ENCODE results near the gene EHMT2.
"Not testable (repeated sequence)": the region's sequence is repeated elsewhere in the genome, so short reads cannot be mapped to it uniquely, and the experiment has no call there.

EHMT2 gene

GRCh38 chr6:31915351-31915750 lies 17.9 kb upstream of the EHMT2 start:
- no peak overlapping the region for H3K27ac ChIP-seq (ENCODE audit: low read depth, low read length)
- H3K27me3 ChIP-seq (ENCODE audit: insufficient read depth, low read length): no peaks in the 10 kb centered on the region
- H3K4me1 ChIP-seq (ENCODE audit: control insufficient read depth, insufficient read depth, low read length, unreplicated experiment): peaks cover 2% of the 10 kb centered on the region
- no peaks in the 10 kb centered on the region for H3K36me3 ChIP-seq (ENCODE audit: insufficient read depth, low read length)
- H3K79me2 ChIP-seq (ENCODE audit: control insufficient read depth, insufficient read depth, low read length, unreplicated experiment): no peaks in the 10 kb centered on the region
- H2AFZ ChIP-seq (ENCODE audit: low read length, unreplicated experiment): no peak overlapping the region
- no peak overlapping the region for H3K4me3 ChIP-seq (ENCODE audit: low read depth, low read length)

- H3K27me3 ChIP-seq (ENCODE audit: insufficient read depth, low read length): no peaks in the 10 kb centered on the region
- no peak overlapping the region for H2AFZ ChIP-seq (ENCODE audit: low read length, unreplicated experiment)
- no peak overlapping the region for H3K4me3 ChIP-seq (ENCODE audit: low read depth, low read length)
- H3K36me3 ChIP-seq (ENCODE audit: insufficient read depth, low read length): no peaks in the 10 kb centered on the region
- no peaks in the 10 kb centered on the region for H3K79me2 ChIP-seq (ENCODE audit: control insufficient read depth, insufficient read depth, low read length, unreplicated experiment)
- no peak overlapping the region for H3K27ac ChIP-seq (ENCODE audit: low read depth, low read length)
- H3K4me1 ChIP-seq (ENCODE audit: control insufficient read depth, insufficient read depth, low read length, unreplicated experiment): peaks cover 27% of the 10 kb centered on the region
These were observed 14.5 kb upstream of the EHMT2 start for GRCh38 chr6:31911826-31912585.

- not testable (repeated sequence) for H3K27me3 ChIP-seq (ENCODE audit: insufficient read depth, low read length); H3K36me3 ChIP-seq (ENCODE audit: insufficient read depth, low read length); H3K79me2 ChIP-seq (ENCODE audit: control insufficient read depth, insufficient read depth, low read length, unreplicated experiment); H2AFZ ChIP-seq (ENCODE audit: low read length, unreplicated experiment); H3K4me3 ChIP-seq (ENCODE audit: low read depth, low read length)
- Histone ChIP-seq H3K4me1 (ENCODE audit: control insufficient read depth, insufficient read depth, low read length, unreplicated experiment) (peaks cover 28% of the 10 kb centered on the region), H3K27ac (ENCODE audit: low read depth, low read length) (peak overlapping the region; percentile 92)
These were observed 11.8 kb upstream of the EHMT2 start for GRCh38 chr6:31909298-31909697.

- Histone ChIP-seq H3K4me1 (ENCODE audit: control insufficient read depth, insufficient read depth, low read length, unreplicated experiment) (peaks cover 31% of the 10 kb centered on the region), H3K79me2 (ENCODE audit: control insufficient read depth, insufficient read depth, low read length, unreplicated experiment) (no peaks in the 10 kb centered on the region), H2AFZ (ENCODE audit: low read length, unreplicated experiment) (no peak overlapping the region), H3K27ac (ENCODE audit: low read depth, low read length) (peak overlapping the region; percentile 92), H3K4me3 (ENCODE audit: low read depth, low read length) (no peak overlapping the region), H3K27me3 (ENCODE audit: insufficient read depth, low read length) (no peaks in the 10 kb centered on the region), H3K36me3 (ENCODE audit: insufficient read depth, low read length) (no peaks in the 10 kb centered on the region)
These were observed 11.3 kb upstream of the EHMT2 start for GRCh38 chr6:31908791-31909190.

GRCh38 chr6:31908255-31908654 lies 10.8 kb upstream of the EHMT2 start:
- not testable (repeated sequence) for H3K36me3 ChIP-seq (ENCODE audit: insufficient read depth, low read length); H2AFZ ChIP-seq (ENCODE audit: low read length, unreplicated experiment); H3K27me3 ChIP-seq (ENCODE audit: insufficient read depth, low read length); H3K4me3 ChIP-seq (ENCODE audit: low read depth, low read length); H3K79me2 ChIP-seq (ENCODE audit: control insufficient read depth, insufficient read depth, low read length, unreplicated experiment)
- H3K4me1 ChIP-seq (ENCODE audit: control insufficient read depth, insufficient read depth, low read length, unreplicated experiment): peaks cover 34% of the 10 kb centered on the region
- peak overlapping the region; percentile 92 for H3K27ac ChIP-seq (ENCODE audit: low read depth, low read length)

GRCh38 chr6:31907158-31907813 lies 9.8 kb upstream of the EHMT2 start:
- Histone ChIP-seq H3K36me3 (ENCODE audit: insufficient read depth, low read length) (no peaks in the 10 kb centered on the region), H3K27me3 (ENCODE audit: insufficient read depth, low read length) (no peaks in the 10 kb centered on the region), H3K4me3 (ENCODE audit: low read depth, low read length) (no peak overlapping the region), H2AFZ (ENCODE audit: low read length, unreplicated experiment) (no peak overlapping the region), H3K79me2 (ENCODE audit: control insufficient read depth, insufficient read depth, low read length, unreplicated experiment) (no peaks in the 10 kb centered on the region), H3K4me1 (ENCODE audit: control insufficient read depth, insufficient read depth, low read length, unreplicated experiment) (peaks cover 39% of the 10 kb centered on the region), H3K27ac (ENCODE audit: low read depth, low read length) (no peak overlapping the region)

- H3K27me3 ChIP-seq (ENCODE audit: insufficient read depth, low read length); H3K4me3 ChIP-seq (ENCODE audit: low read depth, low read length); H2AFZ ChIP-seq (ENCODE audit: low read length, unreplicated experiment); H3K27ac ChIP-seq (ENCODE audit: low read depth, low read length); H3K79me2 ChIP-seq (ENCODE audit: control insufficient read depth, insufficient read depth, low read length, unreplicated experiment); H3K36me3 ChIP-seq (ENCODE audit: insufficient read depth, low read length): not testable (repeated sequence)
- peaks cover 39% of the 10 kb centered on the region for H3K4me1 ChIP-seq (ENCODE audit: control insufficient read depth, insufficient read depth, low read length, unreplicated experiment)
These were observed 9.2 kb upstream of the EHMT2 start for GRCh38 chr6:31906727-31907126.

- Histone ChIP-seq H2AFZ (ENCODE audit: low read length, unreplicated experiment) (no peak overlapping the region), H3K27ac (ENCODE audit: low read depth, low read length) (no peak overlapping the region)
These were observed 8.6 kb upstream of the EHMT2 start for GRCh38 chr6:31906122-31906521.

GRCh38 chr6:31905041-31905440 lies 7.5 kb upstream of the EHMT2 start:
- Histone ChIP-seq H3K4me1 (ENCODE audit: control insufficient read depth, insufficient read depth, low read length, unreplicated experiment) (peaks cover 41% of the 10 kb centered on the region), H3K79me2 (ENCODE audit: control insufficient read depth, insufficient read depth, low read length, unreplicated experiment) (no peaks in the 10 kb centered on the region), H3K4me3 (ENCODE audit: low read depth, low read length) (no peak overlapping the region), H2AFZ (ENCODE audit: low read length, unreplicated experiment) (no peak overlapping the region), H3K27ac (ENCODE audit: low read depth, low read length) (no peak overlapping the region), H3K27me3 (ENCODE audit: insufficient read depth, low read length) (no peaks in the 10 kb centered on the region), H3K36me3 (ENCODE audit: insufficient read depth, low read length) (no peaks in the 10 kb centered on the region)

More at GRCh38 chr6:31906122-31906521, 8.6 kb upstream of the EHMT2 start:
- Histone ChIP-seq H3K36me3 (ENCODE audit: insufficient read depth, low read length) (no peaks in the 10 kb centered on the region), H3K4me1 (ENCODE audit: control insufficient read depth, insufficient read depth, low read length, unreplicated experiment) (peaks cover 41% of the 10 kb centered on the region), H3K4me3 (ENCODE audit: low read depth, low read length) (no peak overlapping the region), H3K27me3 (ENCODE audit: insufficient read depth, low read length) (no peaks in the 10 kb centered on the region), H3K79me2 (ENCODE audit: control insufficient read depth, insufficient read depth, low read length, unreplicated experiment) (no peaks in the 10 kb centered on the region)

GRCh38 chr6:31903957-31904356 lies 6.5 kb upstream of the EHMT2 start:
- H3K4me1 ChIP-seq (ENCODE audit: control insufficient read depth, insufficient read depth, low read length, unreplicated experiment): peaks cover 30% of the 10 kb centered on the region
- H3K4me3 ChIP-seq (ENCODE audit: low read depth, low read length): no peak overlapping the region
- no peaks in the 10 kb centered on the region for H3K36me3 ChIP-seq (ENCODE audit: insufficient read depth, low read length)

More at GRCh38 chr6:31903957-31904356, 6.5 kb upstream of the EHMT2 start:
- no peaks in the 10 kb centered on the region for H3K79me2 ChIP-seq (ENCODE audit: control insufficient read depth, insufficient read depth, low read length, unreplicated experiment)
- H3K27ac ChIP-seq (ENCODE audit: low read depth, low read length): no peak overlapping the region
- H3K27me3 ChIP-seq (ENCODE audit: insufficient read depth, low read length): no peaks in the 10 kb centered on the region
- H2AFZ ChIP-seq (ENCODE audit: low read length, unreplicated experiment): no peak overlapping the region

All from ACC112 (cell line).